Left renal cortex interstitium (tissue), 4 donors: ENCODE results near the gene SETD1B. TPM values are rescaled to one million over a fixed set of nuclear protein-coding genes. Genes with fewer than 3 reads are reported as not detected.

Experiments
- polyA plus RNA-seq, 4 donors: library from polyadenylated mRNA; unstranded; fragments of 120-200 nt; gene quantifications; one replicate each; pipeline ENCODE4 v1.2.1, GENCODE V29; 2013; ENCODE audit not compliant: insufficient read length in 4 of 4

Gene SETD1B
- polyA plus RNA-seq, 4 donors = 10.6 to 22.2 (median 15.7) TPM

Other genes with a start within 250 kb of the SETD1B start
- gene KDM2B, start 223.0 kb upstream of the SETD1B start, polyA plus RNA-seq = 10 to 100 TPM; 64.1 to 88.8 (median 73.2) TPM
- 10 to 100 TPM; 10.8 to 18.2 (median 14.6) TPM for gene ORAI1, start 177.5 kb upstream of the SETD1B start, polyA plus RNA-seq
- 1 to 10 TPM; 1.2 to 2.4 (median 1.8) TPM for gene MORN3, start 134.4 kb upstream of the SETD1B start, polyA plus RNA-seq
- gene TMEM120B, start 91.3 kb upstream of the SETD1B start, polyA plus RNA-seq = 10 to 100 TPM in 3 of 4 donors, 1 to 10 TPM in 1; 7.2 to 16.7 (median 12.7) TPM
- 10 to 100 TPM in 3 of 4 donors, 1 to 10 TPM in 1; 9.6 to 15.4 (median 12.5) TPM for gene RHOF, start 10.3 kb upstream of the SETD1B start, polyA plus RNA-seq
- 1 to 10 TPM; 1.8 to 5.3 (median 3.6) TPM for gene HPD, start 54.9 kb downstream of the SETD1B start, polyA plus RNA-seq
- gene PSMD9, start 84.8 kb downstream of the SETD1B start, polyA plus RNA-seq = 10 to 100 TPM; 52.2 to 61.8 (median 55.7) TPM
- 10 to 100 TPM in 2 of 4 donors, 1 to 10 TPM in 2; 8.9 to 16.8 (median 12.8) TPM for gene CFAP251, start 114.6 kb downstream of the SETD1B start, polyA plus RNA-seq
- gene BCL7A, start 217.9 kb downstream of the SETD1B start, polyA plus RNA-seq = 10 to 100 TPM; 35.0 to 42.9 (median 38.4) TPM